T1000 (cell line): Measurements from ENCODE around the gene BCOR.

Experiments used
- DNase-seq: peaks from one replicate; lab custom pipeline; 2025; ENCODE audit warnings: mixed read lengths; lab: John Stamatoyannopoulos, UW

Gene BCOR

GRCh38 chrX:40112996-40113395, 15.2 kb upstream of the BCOR start:
- DNase-seq, result no peak

- no peak for DNase-seq
Measured at GRCh38 chrX:40111868-40112267, 14.1 kb upstream of the BCOR start.

- DNase-seq, result peak; percentile 51
Measured at GRCh38 chrX:40109288-40110008, 11.7 kb upstream of the BCOR start.

GRCh38 chrX:40108959-40109287, 11.2 kb upstream of the BCOR start:
- peak; percentile 51 for DNase-seq

GRCh38 chrX:40108162-40108958, 10.6 kb upstream of the BCOR start:
- no peak for DNase-seq

- DNase-seq, result no peak
Measured at GRCh38 chrX:40107291-40108161, 9.8 kb upstream of the BCOR start.

GRCh38 chrX:40106676-40107290, 9.0 kb upstream of the BCOR start:
- DNase-seq, result no peak

GRCh38 chrX:40105835-40106675, 8.3 kb upstream of the BCOR start:
- peak; percentile 18 for DNase-seq

- no peak for DNase-seq
Measured at GRCh38 chrX:40104985-40105834, 7.5 kb upstream of the BCOR start.

GRCh38 chrX:40104630-40104984, 6.8 kb upstream of the BCOR start:
- DNase-seq, result peak; percentile 39

GRCh38 chrX:40103565-40104323, 6.0 kb upstream of the BCOR start:
- no peak for DNase-seq

- DNase-seq, result no peak
Measured at GRCh38 chrX:40102393-40103381, 4.9 kb upstream of the BCOR start.

GRCh38 chrX:40101430-40101802, 3.7 kb upstream of the BCOR start:
- DNase-seq, result no peak

- DNase-seq, result no peak
Measured at GRCh38 chrX:40100537-40101429, 3.0 kb upstream of the BCOR start.

- no peak for DNase-seq
Measured at GRCh38 chrX:40100141-40100536, 2.4 kb upstream of the BCOR start.

- DNase-seq, result no peak
Measured at GRCh38 chrX:40099055-40099958, 1.5 kb upstream of the BCOR start.
